ENCODE measurements around the gene BIRC7. TPM values are rescaled to one million over a fixed set of nuclear protein-coding genes. Genes with fewer than 3 reads are reported as not detected.
A peak's percentile ranks its signal among the peaks of the same experiment; 100 is the strongest.

Gene BIRC7
- total RNA-seq, 1 donor from 2014 or later, result 6.9 TPM

DNA sequence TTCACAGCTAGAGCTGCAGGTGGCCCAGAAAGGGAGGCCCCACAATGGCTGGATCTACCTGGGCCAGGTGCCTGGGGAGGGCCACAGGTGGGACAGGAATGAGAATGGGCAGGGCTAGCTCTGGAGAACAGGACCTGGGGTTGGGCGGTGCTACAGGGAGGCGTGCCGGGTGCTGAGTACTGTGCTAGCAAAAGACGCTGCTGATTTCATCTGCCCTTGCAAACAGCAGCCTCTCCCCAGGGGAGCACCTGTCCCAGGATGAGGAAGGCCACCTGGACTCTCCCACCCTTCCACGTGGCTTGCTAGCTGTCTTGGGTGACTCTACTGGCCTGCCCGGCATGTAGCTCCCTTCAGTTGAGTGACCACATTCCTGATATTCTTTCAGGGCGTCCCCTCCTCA is 13.2 kb upstream of the BIRC7 start:
- no peak overlapping the region for H3K27ac Mint-ChIP-seq (ENCODE audit: unreplicated experiment)
- H3K9me3 Mint-ChIP-seq, result no peaks in the 10 kb centered on the region
- H3K4me1 Mint-ChIP-seq, result peaks cover 10% of the 10 kb centered on the region
- no peak for DNase-seq (ENCODE audit: low read depth, low spot score)
- no peak overlapping the region for H3K4me3 Mint-ChIP-seq
- peaks cover 17% of the 10 kb centered on the region for H3K27me3 Mint-ChIP-seq (ENCODE audit: low read depth)
- no peaks in the 10 kb centered on the region for H3K36me3 Mint-ChIP-seq (ENCODE audit: low read depth)
- TF ChIP-seq, protein P1, sequence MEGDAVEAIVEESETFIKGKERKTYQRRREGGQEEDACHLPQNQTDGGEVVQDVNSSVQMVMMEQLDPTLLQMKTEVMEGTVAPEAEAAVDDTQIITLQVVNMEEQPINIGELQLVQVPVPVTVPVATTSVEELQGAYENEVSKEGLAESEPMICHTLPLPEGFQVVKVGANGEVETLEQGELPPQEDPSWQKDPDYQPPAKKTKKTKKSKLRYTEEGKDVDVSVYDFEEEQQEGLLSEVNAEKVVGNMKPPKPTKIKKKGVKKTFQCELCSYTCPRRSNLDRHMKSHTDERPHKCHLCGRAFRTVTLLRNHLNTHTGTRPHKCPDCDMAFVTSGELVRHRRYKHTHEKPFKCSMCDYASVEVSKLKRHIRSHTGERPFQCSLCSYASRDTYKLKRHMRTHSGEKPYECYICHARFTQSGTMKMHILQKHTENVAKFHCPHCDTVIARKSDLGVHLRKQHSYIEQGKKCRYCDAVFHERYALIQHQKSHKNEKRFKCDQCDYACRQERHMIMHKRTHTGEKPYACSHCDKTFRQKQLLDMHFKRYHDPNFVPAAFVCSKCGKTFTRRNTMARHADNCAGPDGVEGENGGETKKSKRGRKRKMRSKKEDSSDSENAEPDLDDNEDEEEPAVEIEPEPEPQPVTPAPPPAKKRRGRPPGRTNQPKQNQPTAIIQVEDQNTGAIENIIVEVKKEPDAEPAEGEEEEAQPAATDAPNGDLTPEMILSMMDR (conservative IDR thresholded peaks at IDR 0.05), result no peak

- Mint-ChIP-seq H3K9me3 (no peaks in the 10 kb centered on the region), H3K4me1 (peaks cover 10% of the 10 kb centered on the region), H3K36me3 (ENCODE audit: low read depth) (no peaks in the 10 kb centered on the region), H3K4me3 (no peak overlapping the region), H3K27me3 (ENCODE audit: low read depth) (peaks cover 17% of the 10 kb centered on the region), H3K27ac (ENCODE audit: unreplicated experiment) (no peak overlapping the region)
- TF ChIP-seq, protein P1 (conservative IDR thresholded peaks at IDR 0.05), result peak; percentile 86
- DNase-seq (ENCODE audit: low read depth, low spot score), result peak; percentile 56
Observed at GRCh38 chr20:63223121-63223825, 12.4 kb upstream of the BIRC7 start.

DNA sequence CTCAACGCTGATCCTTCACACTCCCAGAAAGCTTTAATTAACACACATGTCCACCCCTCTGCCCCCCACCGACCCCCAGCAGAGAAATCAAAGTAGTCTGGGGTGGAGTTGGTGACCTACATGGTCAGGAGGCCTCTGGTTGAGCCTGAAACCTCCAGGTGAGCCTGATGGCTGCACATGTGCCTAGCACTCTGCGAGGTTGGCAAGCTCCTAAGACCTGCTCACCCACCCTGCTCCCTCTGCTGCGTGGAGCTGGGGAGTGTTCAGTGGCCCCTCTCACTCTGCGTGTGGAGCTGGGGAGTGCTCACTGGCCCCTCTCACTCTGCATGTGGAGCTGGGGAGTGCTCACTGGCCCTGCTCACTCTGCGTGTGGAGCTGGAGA is 11.9 kb upstream of the BIRC7 start:
- H3K4me3 Mint-ChIP-seq, result no peak overlapping the region
- H3K27ac Mint-ChIP-seq (ENCODE audit: unreplicated experiment), result no peak overlapping the region
- H3K4me1 Mint-ChIP-seq, result peaks cover 12% of the 10 kb centered on the region
- peaks cover 17% of the 10 kb centered on the region for H3K27me3 Mint-ChIP-seq (ENCODE audit: low read depth)
- TF ChIP-seq, protein P1 (conservative IDR thresholded peaks at IDR 0.05), result no peak
- H3K36me3 Mint-ChIP-seq (ENCODE audit: low read depth), result no peaks in the 10 kb centered on the region
- no peaks in the 10 kb centered on the region for H3K9me3 Mint-ChIP-seq
- DNase-seq (ENCODE audit: low read depth, low spot score), result no peak

DNA sequence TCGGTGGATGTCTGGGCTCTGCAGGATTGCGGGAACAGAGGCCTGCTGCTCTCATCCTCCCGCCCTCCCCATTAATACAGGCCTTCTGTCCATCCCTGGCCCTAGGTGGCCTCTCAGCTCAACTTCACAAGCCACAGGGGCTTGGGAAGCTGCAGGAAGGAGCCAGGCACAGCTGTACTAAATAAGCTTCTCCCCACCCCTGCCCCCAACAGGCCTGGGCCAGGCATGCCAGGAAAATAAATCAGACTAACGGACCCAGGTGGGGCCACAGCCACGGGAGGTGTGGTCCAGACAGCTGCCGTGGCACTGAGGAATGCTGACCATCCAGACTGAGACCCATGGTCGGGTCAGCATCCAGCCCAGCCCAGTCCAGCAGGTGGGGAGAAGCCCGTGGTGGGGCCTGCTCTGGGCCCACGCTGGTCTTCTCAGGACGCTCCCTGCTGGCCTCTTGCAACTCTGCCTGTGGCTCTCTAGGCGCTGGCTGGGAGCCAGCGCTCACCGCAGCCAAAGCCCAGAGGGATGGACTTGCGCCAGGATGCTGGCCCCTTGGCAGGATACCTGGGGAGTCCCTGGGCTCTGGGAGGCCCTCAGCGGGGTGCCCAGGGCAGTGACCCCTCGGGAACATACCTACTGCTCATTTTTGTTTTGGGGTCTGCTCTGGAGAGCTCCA is 11.2 kb upstream of the BIRC7 start:
- TF ChIP-seq, protein P1 (conservative IDR thresholded peaks at IDR 0.05), result peak; percentile 29

GRCh38 chr20:63225082-63225454 is 10.6 kb upstream of the BIRC7 start:
- TF ChIP-seq, protein P1 (conservative IDR thresholded peaks at IDR 0.05), result no peak
- Mint-ChIP-seq H3K4me3 (no peak overlapping the region), H3K4me1 (peaks cover 24% of the 10 kb centered on the region), H3K9me3 (no peaks in the 10 kb centered on the region), H3K36me3 (ENCODE audit: low read depth) (no peaks in the 10 kb centered on the region), H3K27me3 (ENCODE audit: low read depth) (peaks cover 15% of the 10 kb centered on the region), H3K27ac (ENCODE audit: unreplicated experiment) (no peak overlapping the region)
- DNase-seq (ENCODE audit: low read depth, low spot score), result no peak

More for the DNA sequence above, 11.2 kb upstream of the BIRC7 start:
- DNase-seq (ENCODE audit: low read depth, low spot score), result no peak
- Mint-ChIP-seq H3K27ac (ENCODE audit: unreplicated experiment) (no peak overlapping the region), H3K9me3 (no peaks in the 10 kb centered on the region), H3K27me3 (ENCODE audit: low read depth) (peaks cover 17% of the 10 kb centered on the region), H3K36me3 (ENCODE audit: low read depth) (no peaks in the 10 kb centered on the region), H3K4me1 (peaks cover 19% of the 10 kb centered on the region), H3K4me3 (no peak overlapping the region)
